HT-29 (cell line): ENCODE measurements around the gene MSLN. TPM values are rescaled to one million over a fixed set of nuclear protein-coding genes. Genes with fewer than 3 reads are reported as not detected.

Source experiments
- DNase-seq: peaks from one replicate; pipeline ENCODE4 v3.0.0-alpha.2; 2015; ENCODE audit warnings: low spot score
- total RNA-seq: library from RNA; depleted of rRNA; stranded (reverse); fragments of >200 nt; shearing (Covaris generic); gene quantifications from 2 replicates; pipeline ENCODE4 v1.2.3, GENCODE V29; 2014

Gene MSLN
- total RNA-seq, 1 experiment from 2014 or later = 8.3 TPM

DNA sequence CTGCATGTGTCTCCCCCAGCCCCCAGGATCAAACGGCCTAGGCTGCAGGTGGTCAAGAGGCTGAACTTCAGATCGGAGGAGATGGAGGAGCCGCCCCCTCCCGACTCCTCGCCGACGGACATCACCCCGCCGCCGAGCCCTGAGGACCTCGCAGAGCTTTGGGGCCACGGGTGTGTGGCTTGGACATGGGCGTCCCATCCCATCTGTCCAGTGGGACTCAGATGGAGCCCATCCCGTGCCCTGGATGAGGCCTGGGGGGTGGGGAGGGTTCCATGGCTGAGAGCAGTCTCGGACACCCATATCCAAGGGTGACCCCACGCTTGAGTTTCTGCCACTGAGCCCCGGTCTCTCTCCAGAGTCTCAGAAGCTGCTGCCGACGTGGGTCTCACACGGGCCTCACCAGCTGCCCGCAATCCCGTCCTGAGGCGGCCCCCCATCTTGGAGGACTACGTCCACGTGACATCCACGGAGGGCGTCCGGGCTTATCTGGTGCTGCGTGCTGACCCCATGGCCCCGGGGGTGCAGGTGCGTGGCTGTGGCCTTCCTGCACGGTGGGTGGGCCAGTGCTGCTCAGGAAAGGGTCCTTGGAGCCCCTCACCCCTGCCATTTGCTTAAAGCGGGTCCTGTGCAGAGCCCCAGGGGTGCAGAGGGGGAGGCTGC lies 28.8 kb downstream of the MSLN start:
- no peak for DNase-seq

DNA sequence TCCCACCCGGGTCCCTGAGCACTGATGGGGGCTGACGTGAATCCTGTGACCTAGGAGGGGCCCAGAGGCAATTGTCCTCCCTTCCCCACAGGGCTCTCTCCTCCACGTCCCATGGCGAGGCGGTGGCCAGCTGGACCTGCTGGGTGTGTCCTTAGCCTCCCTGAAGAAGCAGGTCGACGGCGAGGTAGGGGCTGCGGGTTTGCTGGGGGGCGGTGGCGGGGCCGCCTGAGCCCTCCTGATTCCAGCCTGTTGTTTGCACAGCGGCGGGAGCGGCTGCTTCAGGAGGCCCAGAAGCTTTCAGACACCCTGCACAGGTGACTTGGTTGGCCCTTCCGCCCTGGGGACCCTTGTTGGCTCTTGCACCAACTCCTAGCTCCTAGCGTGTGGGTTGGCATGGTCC lies 29.6 kb downstream of the MSLN start:
- no peak for DNase-seq

DNA sequence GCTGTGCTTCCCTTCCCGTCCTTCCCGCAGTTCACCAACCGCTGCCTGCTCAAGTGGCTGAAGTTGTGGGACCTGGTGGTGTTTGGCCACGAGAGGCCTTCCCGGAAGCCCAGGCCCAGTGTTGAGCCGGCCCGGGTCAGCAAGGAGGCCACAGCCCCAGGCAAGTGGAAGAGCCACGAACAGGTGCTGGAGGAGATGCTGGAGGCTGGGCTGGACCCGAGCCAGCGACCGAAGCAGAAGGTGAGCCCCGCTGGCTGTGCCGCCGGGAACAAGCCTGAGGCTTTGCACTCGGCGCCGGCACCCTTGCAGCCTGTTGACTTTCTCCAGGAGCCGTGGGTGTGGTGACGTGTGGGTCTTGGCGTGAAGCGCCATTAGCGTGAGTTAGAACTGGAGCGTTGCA lies 30.6 kb downstream of the MSLN start:
- DNase-seq = no peak

DNA sequence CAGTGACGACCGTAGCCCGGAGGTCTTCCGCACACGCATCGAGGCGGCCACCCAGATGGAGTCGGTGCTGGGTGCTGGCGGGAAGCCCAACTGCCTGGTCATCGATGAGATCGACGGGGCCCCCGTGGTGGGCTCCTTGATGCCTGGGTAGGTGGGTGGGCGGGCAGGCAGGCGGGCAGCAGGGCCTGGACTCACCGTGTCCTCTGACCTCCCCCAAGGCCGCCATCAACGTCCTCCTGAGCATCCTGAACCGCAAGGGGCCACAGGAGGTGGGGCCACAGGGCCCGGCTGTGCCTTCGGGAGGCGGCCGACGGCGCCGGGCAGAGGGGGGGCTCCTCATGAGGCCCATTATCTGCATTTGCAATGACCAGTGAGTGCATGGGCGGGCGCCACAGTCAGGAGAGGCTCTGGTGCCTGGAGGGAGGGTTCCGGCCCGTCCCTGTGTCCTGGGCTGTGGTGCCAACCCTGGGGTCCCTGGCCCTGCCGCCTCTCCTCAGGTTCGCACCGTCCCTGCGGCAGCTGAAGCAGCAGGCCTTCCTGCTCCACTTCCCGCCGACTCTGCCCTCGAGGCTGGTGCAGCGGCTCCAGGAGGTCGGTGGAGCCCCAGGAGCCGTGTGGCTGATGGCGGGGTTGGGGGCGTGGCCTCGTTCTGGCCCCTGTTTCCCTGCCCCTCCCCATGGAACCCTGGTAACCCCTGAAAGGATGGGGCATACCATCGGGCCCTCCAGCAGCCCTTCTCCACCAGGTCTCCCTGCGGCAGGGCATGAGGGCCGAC lies 31.9 kb downstream of the MSLN start:
- no peak for DNase-seq

DNA sequence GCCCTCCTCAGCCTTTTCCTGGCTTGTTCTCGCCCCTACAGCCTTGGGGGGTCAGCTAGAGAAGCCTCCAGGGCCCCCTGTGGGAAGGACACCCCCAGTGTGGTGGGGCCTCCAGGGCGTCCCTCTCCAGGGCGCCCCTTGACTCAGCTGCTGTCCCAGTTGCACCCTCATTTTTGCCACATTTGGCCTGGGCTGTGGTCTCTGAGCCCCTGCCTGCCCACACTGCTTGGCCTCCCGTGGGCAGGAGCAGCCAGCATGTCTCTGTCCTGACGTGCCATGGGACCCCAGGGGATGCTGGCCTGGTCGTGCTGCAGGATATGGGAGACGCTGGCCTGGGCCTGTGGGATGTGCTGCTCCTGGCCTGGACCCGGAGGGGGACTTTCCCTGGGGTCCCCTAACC lies 32.9 kb downstream of the MSLN start:
- no peak for DNase-seq

DNA sequence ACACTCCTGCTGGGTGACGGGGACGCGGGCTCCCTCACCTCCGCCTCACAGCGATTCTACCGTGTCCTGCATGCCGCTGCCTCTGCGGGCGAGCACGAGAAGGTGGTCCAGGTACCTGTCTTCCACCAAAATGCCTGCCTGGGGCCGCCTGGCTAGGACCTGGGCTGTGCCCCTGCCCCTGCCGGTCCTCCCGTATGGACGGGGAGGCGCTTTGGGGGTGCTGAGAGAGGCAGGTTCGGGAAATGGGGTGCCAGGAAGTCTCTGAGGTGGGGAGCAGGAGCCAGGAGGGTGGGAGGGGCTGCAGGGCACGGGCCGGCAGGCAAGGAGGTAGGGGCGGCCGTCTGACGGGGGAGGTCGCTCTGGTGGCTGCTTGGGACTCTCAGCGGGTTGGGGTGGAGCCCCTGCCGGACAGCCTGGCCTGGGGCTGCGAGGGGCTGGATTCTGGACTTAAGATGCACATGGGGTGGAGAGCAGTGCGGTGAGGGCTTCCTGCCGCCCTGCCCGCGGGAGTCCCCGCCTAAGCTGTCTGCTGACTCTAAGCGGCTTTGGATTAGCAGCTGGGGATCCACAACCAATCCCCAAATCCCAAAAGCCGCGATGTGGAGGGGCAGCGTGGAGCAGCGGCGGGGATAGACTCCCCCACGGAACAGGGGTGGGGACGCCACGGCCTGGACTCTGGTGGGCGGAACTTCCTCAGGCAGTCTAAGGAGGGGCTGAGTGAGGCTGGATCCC lies 33.7 kb downstream of the MSLN start:
- no peak for DNase-seq

DNA sequence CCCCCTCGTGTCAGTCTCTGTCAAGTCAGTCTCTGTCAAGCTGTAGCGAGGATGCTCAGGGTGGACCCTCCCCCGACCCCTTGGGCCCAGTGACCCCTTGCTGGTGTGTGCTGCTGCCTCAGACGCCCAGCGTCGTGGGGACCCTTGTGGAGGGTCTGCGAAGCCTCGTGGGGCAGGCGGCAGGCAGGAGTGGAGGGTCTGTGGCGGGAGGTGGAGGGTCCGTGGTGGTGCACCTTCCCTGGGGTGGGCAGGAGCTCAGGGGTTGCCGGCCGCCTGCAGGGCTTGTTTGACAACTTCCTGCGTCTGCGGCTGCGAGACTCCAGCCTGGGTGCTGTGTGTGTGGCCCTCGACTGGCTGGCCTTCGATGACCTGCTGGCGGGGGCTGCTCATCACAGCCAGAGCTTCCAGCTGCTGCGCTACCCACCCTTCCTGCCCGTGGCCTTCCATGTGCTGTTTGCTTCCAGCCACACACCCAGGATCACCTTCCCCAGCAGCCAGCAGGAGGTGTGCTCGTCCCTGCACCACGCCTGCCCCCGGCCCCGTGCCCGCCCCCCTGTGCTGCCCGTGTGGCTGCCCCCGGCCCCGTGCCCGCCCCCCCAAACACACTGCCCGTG lies 34.4 kb downstream of the MSLN start:
- DNase-seq = no peak

DNA sequence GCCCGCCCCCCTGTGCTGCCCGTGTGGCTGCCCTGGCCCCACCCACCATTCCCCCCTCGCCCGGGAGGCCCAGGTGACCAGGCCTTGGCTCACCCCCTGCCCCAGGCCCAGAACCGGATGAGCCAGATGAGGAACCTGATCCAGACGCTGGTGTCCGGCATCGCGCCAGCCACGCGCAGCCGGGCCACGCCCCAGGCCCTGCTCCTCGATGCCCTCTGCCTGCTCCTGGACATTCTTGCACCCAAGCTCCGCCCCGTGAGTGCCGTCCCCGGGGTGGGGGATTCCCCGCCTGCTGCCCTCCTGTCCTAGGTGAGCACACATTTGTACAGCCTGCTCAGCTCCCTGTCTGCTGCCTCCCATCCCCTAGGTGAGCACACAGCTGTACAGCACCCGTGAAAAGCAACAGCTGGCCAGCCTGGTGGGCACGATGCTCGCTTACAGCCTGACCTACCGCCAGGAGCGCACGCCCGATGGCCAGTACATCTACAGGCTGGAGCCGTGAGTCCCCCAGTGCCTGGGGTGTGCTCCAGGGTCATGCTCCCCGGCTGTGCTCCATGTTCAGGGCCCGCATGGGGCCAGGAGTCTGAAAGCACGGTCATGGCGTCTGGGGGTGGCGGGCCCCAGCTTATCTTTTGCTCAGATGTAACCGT lies 35.2 kb downstream of the MSLN start:
- DNase-seq = peak; percentile 85

DNA sequence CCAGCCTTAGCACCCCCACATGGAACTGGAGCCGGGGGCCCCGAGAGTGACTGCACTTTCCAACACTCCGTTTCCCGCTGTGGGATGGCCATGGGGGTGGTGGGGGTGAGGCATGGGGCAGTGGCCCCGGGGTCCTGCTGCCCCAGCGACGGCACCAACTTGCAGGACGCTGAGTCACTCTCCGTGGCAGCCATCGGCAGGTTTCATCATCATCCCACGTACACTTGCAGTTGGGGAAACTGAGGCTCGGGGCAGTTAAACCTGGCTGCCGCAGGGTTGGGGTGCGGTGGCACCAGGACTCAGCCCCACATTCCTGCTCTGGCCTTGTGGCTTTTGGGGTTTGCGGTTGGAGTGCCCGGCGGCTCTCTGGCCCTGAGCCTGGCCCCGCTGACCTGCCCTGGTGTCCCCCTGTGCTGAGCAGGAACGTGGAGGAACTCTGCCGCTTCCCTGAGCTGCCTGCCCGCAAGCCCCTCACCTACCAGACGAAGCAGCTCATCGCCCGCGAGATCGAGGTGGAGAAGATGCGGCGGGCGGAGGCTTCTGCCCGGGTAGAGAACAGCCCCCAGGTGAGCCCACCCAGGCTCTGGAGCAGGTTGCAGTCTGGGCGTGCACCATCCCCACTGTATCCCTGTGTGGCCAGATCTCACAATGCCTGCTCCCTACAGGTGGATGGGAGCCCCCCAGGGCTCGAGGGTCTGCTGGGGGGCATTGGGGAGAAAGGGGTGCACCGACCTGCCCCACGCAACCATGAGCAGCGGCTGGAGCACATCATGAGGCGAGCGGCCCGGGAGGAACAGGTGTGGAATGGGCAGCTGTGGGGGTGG lies 36.0 kb downstream of the MSLN start:
- DNase-seq = no peak

DNA sequence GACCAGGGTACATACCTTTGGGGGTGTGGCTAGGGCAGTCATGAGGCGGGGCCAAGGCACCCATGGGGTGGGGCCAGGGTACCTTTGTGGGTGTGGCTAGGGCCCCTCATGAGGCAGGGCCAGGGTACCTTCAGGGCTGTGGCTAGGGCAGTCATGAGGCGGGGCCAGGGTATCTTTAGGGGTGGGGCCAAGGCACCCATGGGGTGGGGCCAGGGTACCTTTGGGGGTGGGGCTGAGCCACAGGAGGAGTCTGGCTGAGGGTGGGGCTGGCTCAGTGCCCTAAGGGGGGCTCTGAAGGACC lies 36.5 kb downstream of the MSLN start:
- peak; percentile 35 for DNase-seq

DNA sequence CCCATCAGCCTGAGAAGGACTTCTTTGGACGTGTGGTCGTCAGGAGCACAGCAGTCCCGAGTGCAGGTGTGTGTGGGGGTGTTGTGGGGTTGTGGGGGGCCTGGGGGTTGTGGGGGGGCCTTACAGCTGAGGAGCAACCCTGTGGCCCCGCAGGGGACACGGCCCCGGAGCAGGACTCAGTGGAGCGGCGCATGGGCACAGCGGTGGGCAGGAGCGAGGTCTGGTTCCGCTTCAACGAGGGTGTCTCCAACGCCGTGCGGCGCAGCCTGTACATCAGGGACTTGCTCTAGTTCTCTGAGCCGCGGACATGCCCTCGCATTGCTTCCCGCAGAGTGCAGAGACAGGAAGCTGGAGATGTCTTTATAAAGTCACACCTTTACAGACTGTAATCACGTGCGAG lies 37.2 kb downstream of the MSLN start:
- no peak for DNase-seq

DNA sequence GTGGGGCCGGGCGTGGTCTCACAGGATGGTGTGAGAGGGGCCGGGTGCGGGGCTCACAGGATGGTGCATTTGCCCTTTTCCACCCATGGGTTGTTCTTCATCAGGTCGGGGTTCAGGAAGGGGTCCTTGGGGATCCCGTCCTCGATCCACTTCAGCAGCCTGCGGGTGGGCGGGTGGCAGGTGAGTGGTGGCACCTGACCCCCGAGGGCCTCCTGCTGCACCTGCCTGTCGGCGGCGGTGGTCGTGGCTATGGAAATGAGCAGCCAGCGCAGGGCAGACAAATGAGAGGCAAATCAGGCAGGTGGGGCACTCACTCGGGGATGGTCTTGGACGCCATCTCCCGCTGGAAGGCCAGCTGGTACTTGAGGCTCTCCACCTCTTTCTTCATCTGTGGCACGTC lies 38.1 kb downstream of the MSLN start:
- DNase-seq = no peak

DNA sequence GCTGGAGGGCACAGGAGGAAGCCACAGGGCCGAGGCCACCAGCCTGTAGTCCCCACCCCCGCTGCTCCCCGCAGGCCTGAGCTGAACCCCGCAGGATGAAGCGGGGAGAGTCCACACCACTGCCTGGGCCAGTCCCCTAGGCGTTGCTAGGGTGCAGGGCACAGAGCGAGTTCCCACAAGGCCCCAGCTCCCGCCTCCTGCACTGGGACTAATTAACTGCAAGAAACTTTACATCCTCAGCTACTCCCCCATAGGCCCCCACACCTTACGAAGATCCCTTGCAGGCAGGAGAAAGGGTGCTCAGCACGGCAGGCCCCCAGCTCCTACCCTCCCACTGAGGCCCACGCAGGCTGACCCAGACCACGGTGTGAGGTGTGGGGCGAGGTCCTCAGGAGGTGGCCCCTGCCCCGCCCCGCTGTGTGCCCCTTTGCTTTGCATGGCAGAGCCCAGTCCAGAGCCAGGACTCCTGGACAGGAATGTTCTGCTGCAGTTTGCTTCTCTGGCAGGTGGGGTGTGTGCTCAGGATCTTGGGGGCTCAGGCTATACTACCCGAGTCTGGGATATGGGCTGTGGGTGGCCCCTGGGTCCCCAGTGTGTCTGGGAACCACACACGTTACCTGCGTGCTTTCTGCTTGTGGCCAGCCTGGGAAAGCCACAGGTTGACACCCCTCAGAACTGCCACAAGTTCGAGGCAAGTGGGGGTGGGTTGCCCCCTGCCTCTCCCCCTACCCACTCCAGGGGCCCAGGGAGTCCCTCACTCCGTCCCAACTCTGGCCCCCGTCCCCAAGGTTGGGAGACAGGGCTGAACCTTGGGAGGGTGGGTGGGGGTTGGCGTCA lies 38.8 kb downstream of the MSLN start:
- no peak for DNase-seq

DNA sequence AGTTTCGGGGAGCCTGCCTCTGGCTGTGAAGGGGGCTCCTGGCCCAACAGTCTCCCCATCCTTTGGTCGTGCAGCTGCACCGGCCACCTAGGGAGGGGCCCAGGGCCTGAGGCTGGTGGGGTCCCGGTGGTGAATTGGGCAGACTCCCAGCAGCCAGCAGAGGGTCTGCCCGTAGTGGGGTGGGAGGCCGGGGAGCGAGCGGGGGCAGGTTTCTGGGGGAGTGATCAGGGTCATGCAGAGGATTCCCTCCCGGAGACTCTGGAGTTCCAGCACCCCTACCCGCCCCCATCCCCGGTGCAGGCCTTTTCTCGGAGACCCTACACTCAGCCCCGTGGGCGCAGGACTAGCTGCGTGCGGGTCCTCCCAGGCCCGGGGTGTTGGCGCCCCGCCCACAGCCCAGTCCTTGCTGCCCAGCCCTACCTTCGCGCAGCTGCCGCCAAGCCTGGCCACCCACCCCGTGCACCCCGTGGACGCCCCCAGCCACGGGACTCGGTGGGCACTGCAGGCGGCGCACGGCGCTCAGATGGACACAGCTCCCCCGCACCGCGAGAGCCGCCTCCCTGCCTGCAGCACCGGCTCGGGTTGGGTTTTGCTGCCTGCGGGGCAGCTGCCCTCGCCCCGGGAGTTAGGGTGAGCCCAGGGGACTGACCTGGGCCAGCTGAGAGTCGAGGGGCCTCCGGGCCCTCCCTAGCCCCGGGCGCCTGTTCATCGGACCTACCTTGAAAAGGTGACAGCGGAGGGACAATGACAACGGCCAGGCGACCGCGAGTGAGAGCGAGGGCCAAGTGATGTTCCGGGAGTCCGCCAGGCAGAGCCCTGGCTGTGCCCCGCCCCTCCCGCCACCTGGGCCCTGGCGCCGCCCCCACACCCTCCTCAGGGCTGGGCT lies 39.7 kb downstream of the MSLN start, which contains the start of gene GNG13:
Gene GNG13, minus strand, starts transcription at position 787 of the 886 bp plus-strand sequence. CDS start 1,657 bp downstream, outside the sequence.
- no peak for DNase-seq

DNA sequence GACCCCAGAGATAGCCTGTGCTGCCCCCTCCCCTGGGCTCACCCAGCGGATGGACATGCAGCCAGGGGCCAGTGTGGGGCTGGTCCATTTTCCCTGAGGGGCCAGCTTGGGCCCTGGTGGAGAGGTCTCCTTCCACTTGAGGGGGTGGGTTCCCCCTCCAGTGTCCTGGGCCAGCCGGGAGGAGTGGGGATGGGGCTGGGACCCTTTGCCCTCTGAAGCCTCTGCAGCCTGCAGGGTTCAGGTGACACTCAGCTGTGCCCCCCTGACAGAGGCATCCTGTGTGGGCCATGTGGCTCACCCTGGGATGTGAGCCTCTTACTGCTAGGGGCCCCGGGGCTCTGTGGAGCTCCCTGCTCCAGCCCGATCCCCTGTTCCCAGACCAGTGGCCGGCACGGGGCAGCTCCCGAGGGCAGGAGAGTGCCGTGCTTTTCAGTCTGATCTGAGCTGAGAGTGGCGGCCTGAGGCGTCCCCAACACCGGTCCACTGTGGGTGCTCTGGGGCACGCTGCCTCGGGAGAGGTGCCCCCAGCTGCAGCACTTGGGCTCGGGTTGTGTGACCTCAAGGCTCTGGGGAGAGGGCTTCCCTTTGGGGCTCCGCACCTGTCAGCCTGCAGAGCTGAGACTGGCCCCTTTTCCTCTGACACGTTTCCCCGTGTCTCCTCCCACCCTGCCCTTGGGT lies 40.4 kb downstream of the MSLN start:
- DNase-seq = no peak

DNA sequence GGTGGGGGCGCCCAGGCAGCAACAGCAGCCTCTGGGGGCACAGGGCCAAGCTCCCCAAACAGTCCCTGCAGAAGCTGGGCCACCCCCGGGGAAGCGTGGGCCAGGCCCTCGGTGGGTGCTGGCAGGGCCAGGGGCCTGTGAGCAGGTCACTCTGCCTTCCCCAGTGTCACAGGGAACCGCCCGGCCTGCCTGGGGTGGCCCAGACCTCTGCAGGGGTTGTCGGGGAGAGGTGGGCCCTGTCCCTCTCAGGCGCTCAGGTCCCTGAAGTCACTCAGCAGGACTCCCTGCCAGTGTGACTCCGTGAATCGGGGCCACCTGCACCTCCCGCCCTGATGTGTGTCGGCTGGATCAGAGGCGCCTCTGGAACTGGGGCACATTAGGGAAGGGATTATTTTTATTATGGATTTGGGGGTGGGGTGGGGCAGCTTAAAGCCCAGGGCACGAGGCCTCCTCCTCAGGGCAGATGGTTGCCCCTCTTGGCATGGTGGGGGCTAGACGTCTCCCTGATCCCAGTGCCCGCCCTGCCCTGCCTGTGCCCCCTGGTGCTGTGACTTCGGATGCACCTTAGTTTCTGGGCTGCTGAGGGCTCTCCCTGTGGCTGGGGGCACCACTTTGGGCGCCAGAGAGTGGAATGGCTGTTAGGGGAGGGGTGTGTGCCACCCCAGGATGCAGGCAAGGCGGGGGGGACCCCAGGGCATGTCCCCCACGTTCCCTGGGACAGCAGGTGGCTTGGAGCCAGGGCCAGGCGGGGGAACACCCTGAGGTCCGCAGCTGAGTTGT lies 41.2 kb downstream of the MSLN start:
- DNase-seq = no peak

DNA sequence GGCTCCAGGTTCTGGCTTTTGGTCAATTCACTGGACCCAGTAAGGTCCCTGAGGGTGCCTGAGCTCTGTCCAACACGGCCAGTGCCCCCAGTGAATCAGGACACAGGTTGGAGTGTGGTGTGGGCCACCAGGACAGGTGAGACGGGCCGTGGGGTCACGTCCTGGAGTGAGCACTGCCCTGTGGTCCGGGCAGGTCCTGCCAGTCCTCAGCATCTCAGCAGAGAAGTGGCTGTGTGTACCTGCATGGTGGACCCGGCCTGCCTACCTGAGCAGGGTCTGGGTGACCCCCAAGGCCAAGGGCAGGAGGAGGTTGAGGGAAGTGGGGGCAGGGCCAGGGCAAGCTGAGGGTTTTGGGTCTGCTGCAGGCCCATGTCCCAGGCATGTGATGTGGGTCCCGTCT lies 41.9 kb downstream of the MSLN start:
- no peak for DNase-seq
